K562 (cell line): ENCODE data around the gene FGF4. TPM values are rescaled to one million over a fixed set of nuclear protein-coding genes. Genes with fewer than 3 reads are reported as not detected.

ENCODE experiments used
- ATAC-seq: fragments of 200-7000 bp; cut with Tn5 transposase; 3 replicates; pipeline ENCODE4 v1.9.1; 2020; ENCODE audit warnings: moderate library complexity
- BruUV-seq: library from RNA; stranded (reverse); fragments of 400-500 nt; replicated peaks from 2 replicates; lab custom pipeline; 2021; lab: Mats Ljungman, UMichigan
- CTCF ChIA-PET: fragments of 300-600 bp; formaldehyde crosslinking; extraction: SDS; loops from one replicate; lab custom pipeline; 2021; ENCODE audit warnings: low intra/inter-chr PET ratio; lab: Yijun Ruan, JAX
- POLR2A ChIA-PET: fragments of 300-600, 350-650 bp; sonication (Branson Sonifier 250); formaldehyde crosslinking; extraction: SDS; loops from one replicate; lab custom pipeline; 2021; ENCODE audit warnings: antibody characterized with exemption, inconsistent platforms; lab: Yijun Ruan, JAX
- DNase-seq, 4 experiments: peaks; one replicate each; pipeline versions ENCODE4 v3.0.0 to v3.0.0-alpha.2; 2011 to 2018; ENCODE audit warnings: low spot score in 3 of 4, mixed read lengths in 3 of 4; ENCODE audit errors: extremely low read depth in 1 of 4
- FAIRE-seq: peaks from 2 replicates; lab custom pipeline; 2011; peaks lifted over from hg19 to GRCh38; lab: Jason Lieb, UNC
- H2AFZ ChIP-seq: 2 replicates; pipeline ENCODE4 v1.6.0; 2011; ENCODE audit warnings: low read depth, low read length, control low read depth, inconsistent platforms
- H3K27ac ChIP-seq: fragments of 200-600 bp; 3 replicates; pipeline ENCODE4 v1.8.0; 2011; ENCODE audit warnings: low read depth, mild to moderate bottlenecking, control low read depth, inconsistent platforms, low read length, moderate library complexity, mixed read lengths; ENCODE audit errors: extremely low read depth
- H3K27me3 ChIP-seq, 2 experiments: fragments of 300-600 bp in 1 of 2; 2 replicates in 1 of 2; 3 replicates in 1 of 2; pipeline versions ENCODE4 v1.6.0 to v1.8.0; 2011; ENCODE audit warnings: inconsistent platforms in 2 of 2, low read length in 2 of 2, mild to moderate bottlenecking in 1 of 2, mixed read lengths in 1 of 2, moderate library complexity in 1 of 2; ENCODE audit not compliant: control insufficient read depth in 2 of 2, insufficient read depth in 2 of 2
- H3K36me3 ChIP-seq: fragments of 300-600 bp; 3 replicates; pipeline ENCODE4 v1.8.0; 2011; ENCODE audit warnings: mild to moderate bottlenecking, low read length, inconsistent platforms; ENCODE audit not compliant: control insufficient read depth, insufficient read depth
- H3K4me1 ChIP-seq, 2 experiments: fragments of 200-600 bp in 1 of 2; replicated peaks in 1 of 2; 2 replicates in 1 of 2; 3 replicates in 1 of 2; pipeline versions ENCODE4 v1.5.1 to v1.8.0; 2011; ENCODE audit warnings: inconsistent platforms in 2 of 2, low read length in 2 of 2, mild to moderate bottlenecking in 1 of 2, mixed read lengths in 1 of 2, moderate library complexity in 1 of 2; ENCODE audit not compliant: control insufficient read depth in 2 of 2, insufficient read depth in 2 of 2
- H3K4me2 ChIP-seq: 2 replicates; pipeline ENCODE4 v1.6.1; 2011; ENCODE audit warnings: low read length, control low read depth, inconsistent platforms, mixed read lengths; ENCODE audit not compliant: insufficient read depth
- H3K4me3 ChIP-seq: fragments of 200-600 bp; sonication (generic), shearing (Covaris generic); 2 replicates; pipeline ENCODE4 v1.5.1; 2016; ENCODE audit warnings: control low read depth, inconsistent platforms
- H3K79me2 ChIP-seq: fragments of 200-600 bp; 3 replicates; pipeline ENCODE4 v1.8.0; 2011; ENCODE audit warnings: low read length, inconsistent platforms; ENCODE audit not compliant: control insufficient read depth, insufficient read depth
- H3K9ac ChIP-seq, 2 experiments: 2 replicates each; pipeline versions ENCODE4 v1.6.0 to v1.6.1; 2011; ENCODE audit warnings: low read depth in 2 of 2, low read length in 2 of 2, control low read depth in 1 of 2, inconsistent platforms in 1 of 2, mild to moderate bottlenecking in 1 of 2, mixed read lengths in 1 of 2; ENCODE audit not compliant: insufficient read depth in 1 of 2
- H3K9me1 ChIP-seq: one replicate; pipeline ENCODE4 v1.6.0; 2011; ENCODE audit warnings: inconsistent platforms, mild to moderate bottlenecking, low read length, moderate library complexity; ENCODE audit not compliant: control insufficient read depth, insufficient read depth
- H3K9me3 ChIP-seq: replicated peaks from 2 replicates; pipeline ENCODE4 v1.5.1; 2011; ENCODE audit warnings: low read depth, low read length, inconsistent platforms; ENCODE audit not compliant: control insufficient read depth, insufficient read depth
- H4K20me1 ChIP-seq: replicated peaks from 2 replicates; pipeline ENCODE4 v1.6.1; 2011; ENCODE audit warnings: low read length, inconsistent platforms, mixed read lengths; ENCODE audit not compliant: control insufficient read depth, insufficient read depth
- CCAR2 ChIP-seq: fragments of 200-400 bp; formaldehyde crosslinking; IDR thresholded peaks from 2 replicates; pipeline ENCODE4 v1.6.1; 2017; ENCODE audit warnings: mild to moderate bottlenecking, low read depth, low read length
- DPF2 ChIP-seq: fragments of 450-650 bp; IDR thresholded peaks from 2 replicates; pipeline ENCODE4 v1.6.1; 2016
- EWSR1 ChIP-seq: fragments of 450-650 bp; IDR thresholded peaks from 2 replicates; pipeline ENCODE4 v1.6.1; 2018; ENCODE audit warnings: borderline replicate concordance, mild to moderate bottlenecking, low read depth, moderate library complexity; ENCODE audit not compliant: partially characterized antibody
- FOS ChIP-seq: IDR thresholded peaks from 3 replicates; pipeline ENCODE4 v1.6.1; 2011; ENCODE audit not compliant: insufficient read length; ENCODE audit errors: extremely low read depth
- WGBS: fragments of 100-300 bp; shearing (Covaris generic); methylation state at CpG from one replicate; pipeline ENCODE4 v1.1.6; 2016; ENCODE audit warnings: low coverage, mixed read lengths; ENCODE audit not compliant: insufficient coverage; ENCODE audit errors: missing lambda C conversion rate; 5-methylcytosine and 5-hydroxymethylcytosine counted together
- in situ Hi-C: fragments of 300-500 bp; cut with MboI; formaldehyde crosslinking; loops from 4 replicates; pipeline ENCODE4 v1.15.0; 2018; ENCODE audit warnings: inconsistent platforms, mixed read lengths
- intact Hi-C: fragments of 100-400 bp; cut with micrococcal nuclease; formaldehyde crosslinking; loops from 2 replicates; pipeline ENCODE4 v1.14.2; 2022
- polyA plus RNA-seq, 8 experiments: library from polyadenylated mRNA; depleted of rRNA in 4 of 8; stranded (reverse) in 5 of 8; unstranded in 3 of 8; fragments of >200 nt; fragmentation: Nextera tagmentation in 2 of 8; fragmentation: Illumina TruSeq in 1 of 8; extraction: Ambion mirVana in 2 of 8; extraction: Trizol in 1 of 8; gene quantifications; 2 replicates each; pipeline versions ENCODE4 v1.2.1 to v1.2.3, GENCODE V29; 2011 to 2014; ENCODE audit warnings: inconsistent platforms in 1 of 8, missing spikeins in 1 of 8
- total RNA-seq, 7 experiments: library from RNA; depleted of rRNA in 6 of 7; stranded (reverse); fragments of >200 nt in 6 of 7; fragmentation: Illumina TruSeq in 2 of 7; extraction: Trizol in 2 of 7; gene quantifications; 2 replicates each; pipeline versions ENCODE4 v1.2.1 to v1.2.3, GENCODE V29; 2011 to 2021; ENCODE audit warnings: low replicate concordance in 1 of 7
- TF ChIP-seq, protein P1 (sequence below): fragments of 250-450 bp; sonication (Bioruptor Pico); IDR thresholded peaks from 2 replicates; pipeline ENCODE4 v1.8.0; 2021; ENCODE audit warnings: mild to moderate bottlenecking, moderate library complexity
- TF ChIP-seq, protein P2 (sequence below), 2 experiments: IDR thresholded peaks; 2 replicates each; pipeline ENCODE4 v1.6.1; 2011; ENCODE audit warnings: borderline replicate concordance in 1 of 2, control low read depth in 1 of 2, low read depth in 1 of 2, low read length in 1 of 2, mild to moderate bottlenecking in 1 of 2, mixed read lengths in 1 of 2, moderate library complexity in 1 of 2; ENCODE audit not compliant: insufficient read depth in 1 of 2, insufficient read length in 1 of 2, poor library complexity in 1 of 2, severe bottlenecking in 1 of 2; ENCODE audit errors: extremely low read depth in 1 of 2

FGF4 gene
- total and polyA plus RNA-seq, 9 of the 15 experiments (the other 6 are each of a cell fraction or from before 2014, with no cell fraction given) = not detected

DNA sequence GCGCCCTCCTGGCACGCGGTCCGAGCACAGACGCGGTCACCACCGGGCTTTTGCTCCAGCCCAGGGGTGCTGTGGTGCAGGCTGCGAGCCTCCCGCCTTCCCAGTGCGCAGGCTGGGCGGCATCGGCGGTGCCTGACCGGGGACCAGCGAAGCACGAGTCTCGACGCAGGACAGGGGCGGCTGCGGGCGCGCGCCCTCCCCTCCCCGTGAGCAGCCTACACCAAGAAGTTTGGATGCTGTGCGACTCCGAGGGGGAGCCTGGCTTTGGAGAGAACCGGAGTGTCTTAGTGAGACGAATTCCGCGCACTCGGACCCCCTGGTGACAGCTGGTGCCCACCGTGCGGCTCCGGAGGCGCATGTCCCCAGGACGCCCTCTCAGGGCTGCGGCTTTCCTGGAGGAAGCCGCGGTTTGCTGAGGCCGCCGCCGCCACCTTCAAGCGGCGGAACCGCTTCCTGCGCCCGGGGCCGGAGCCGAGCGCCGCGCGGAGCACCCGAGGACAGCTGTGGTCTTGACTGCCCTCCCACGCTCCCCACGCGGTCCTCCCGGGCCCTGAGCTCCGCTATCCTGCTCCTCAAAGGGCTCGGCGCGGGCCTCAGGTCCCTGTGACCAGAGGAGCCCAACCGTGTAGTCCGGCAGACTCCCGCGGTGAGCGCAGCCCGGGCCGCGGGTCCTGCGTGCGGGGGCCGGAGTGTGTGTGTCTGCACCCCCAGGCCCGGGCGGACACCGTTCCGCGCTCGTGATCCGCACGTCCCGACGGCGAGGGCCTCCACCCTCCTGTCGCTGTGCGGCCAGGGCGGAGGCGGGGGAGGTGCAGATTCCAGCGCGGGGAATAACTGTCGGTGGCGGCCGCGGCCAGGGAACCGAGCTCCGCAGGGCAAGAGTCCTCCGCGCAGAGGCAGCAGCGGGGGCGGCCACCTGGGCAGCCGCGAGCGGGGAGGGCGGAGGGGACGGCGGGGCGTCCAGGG, 42.4 kb upstream of the FGF4 start (continued):
- TF ChIP-seq, protein P1, sequence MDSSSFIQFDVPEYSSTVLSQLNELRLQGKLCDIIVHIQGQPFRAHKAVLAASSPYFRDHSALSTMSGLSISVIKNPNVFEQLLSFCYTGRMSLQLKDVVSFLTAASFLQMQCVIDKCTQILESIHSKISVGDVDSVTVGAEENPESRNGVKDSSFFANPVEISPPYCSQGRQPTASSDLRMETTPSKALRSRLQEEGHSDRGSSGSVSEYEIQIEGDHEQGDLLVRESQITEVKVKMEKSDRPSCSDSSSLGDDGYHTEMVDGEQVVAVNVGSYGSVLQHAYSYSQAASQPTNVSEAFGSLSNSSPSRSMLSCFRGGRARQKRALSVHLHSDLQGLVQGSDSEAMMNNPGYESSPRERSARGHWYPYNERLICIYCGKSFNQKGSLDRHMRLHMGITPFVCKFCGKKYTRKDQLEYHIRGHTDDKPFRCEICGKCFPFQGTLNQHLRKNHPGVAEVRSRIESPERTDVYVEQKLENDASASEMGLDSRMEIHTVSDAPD (CRISPR knock-in tag) = no peak
- no peak for TF ChIP-seq DPF2
- no peak for TF ChIP-seq FOS
- no peak for TF ChIP-seq CCAR2

DNA sequence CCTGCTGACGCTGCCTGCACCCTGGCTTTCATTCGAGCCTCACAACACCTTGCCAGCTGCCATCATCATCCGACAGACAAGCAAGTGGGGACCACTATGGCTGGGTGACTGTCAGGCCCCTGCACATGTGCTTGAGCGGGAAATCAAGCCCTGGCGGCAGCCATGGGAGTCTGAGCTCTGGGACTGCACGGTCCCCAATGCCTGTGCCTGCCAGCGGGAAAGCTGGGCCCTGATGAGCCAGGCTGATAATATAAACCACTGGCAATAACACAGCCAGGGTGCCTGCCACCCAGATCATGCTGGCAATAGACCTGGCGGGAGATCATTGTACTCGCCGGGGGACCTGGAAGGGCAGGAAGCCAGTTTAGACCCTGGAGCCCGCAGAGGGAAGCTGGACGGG, 41.5 kb upstream of the FGF4 start:
- Histone ChIP-seq H3K4me3 (no peak overlapping the region), H3K4me2 (no peak overlapping the region), H3K79me2 (no peaks in the 10 kb centered on the region), H3K4me1 (peaks cover 0 to 22% of the 10 kb centered on the region in 2 experiments; a peak in 2 of 5 replicates), H3K9me1 (no peaks in the 10 kb centered on the region), H3K27me3 (peaks cover 18 to 61% of the 10 kb centered on the region in 2 experiments; a peak in 4 of 5 replicates), H3K9ac (no peak overlapping the region), H3K9me3 (no peaks in the 10 kb centered on the region), H3K36me3 (no peaks in the 10 kb centered on the region), H4K20me1 (peaks cover 26% of the 10 kb centered on the region), H3K27ac (no peak overlapping the region), H2AFZ (no peak overlapping the region)
- in situ Hi-C loops (no loop called here), intact Hi-C loops (no loop called here)
- ChIA-PET POLR2A (no interaction called here), CTCF (no interaction called here)
- no TSS peak for BruUV-seq
- 1% methylated on average over 12 of the region's 12 CpGs for whole genome bisulfite sequencing
- DNase-seq (no peak), FAIRE-seq (no peak), ATAC-seq (no peak)
- TF ChIP-seq, protein P2, sequence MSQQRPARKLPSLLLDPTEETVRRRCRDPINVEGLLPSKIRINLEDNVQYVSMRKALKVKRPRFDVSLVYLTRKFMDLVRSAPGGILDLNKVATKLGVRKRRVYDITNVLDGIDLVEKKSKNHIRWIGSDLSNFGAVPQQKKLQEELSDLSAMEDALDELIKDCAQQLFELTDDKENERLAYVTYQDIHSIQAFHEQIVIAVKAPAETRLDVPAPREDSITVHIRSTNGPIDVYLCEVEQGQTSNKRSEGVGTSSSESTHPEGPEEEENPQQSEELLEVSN (IDR thresholded peaks at IDR 0.05; ENCODE audit: borderline replicate concordance in 1 of 2, extremely low read depth in 1 of 2, insufficient read depth in 1 of 2, insufficient read length in 1 of 2, low read depth in 1 of 2, low read length in 1 of 2, poor library complexity in 1 of 2, severe bottlenecking in 1 of 2) = peak in 1 of 2 experiments; percentile 40
- TF ChIP-seq EWSR1 = no peak
